Esophagus squamous epithelium (tissue), 5 donors: Measurements from ENCODE around the gene RSBN1L. TPM values are rescaled to one million over a fixed set of nuclear protein-coding genes. Genes with fewer than 3 reads are reported as not detected.

Experiments used
- DNase-seq: peaks from one replicate; lab custom pipeline; 2025; lab: John Stamatoyannopoulos, UW
- H3K27ac ChIP-seq, 4 donors: fragments of 200-600 bp; sonication (generic); one replicate each; pipeline ENCODE4 v1.5.1; 2016 to 2019; ENCODE audit warnings: mild to moderate bottlenecking in 1 of 4
- H3K27me3 ChIP-seq, 4 donors: fragments of 200-600 bp; sonication (generic); 1 replicate in 3 of 4; 2 replicates in 1 of 4; pipeline versions ENCODE4 v1.5.1 to v1.6.0; 2017 to 2021; ENCODE audit warnings: antibody characterized with exemption in 1 of 4
- H3K36me3 ChIP-seq, 3 donors: fragments of 200-600 bp; sonication (generic); one replicate each; pipeline ENCODE4 v1.5.1; 2016 to 2019
- H3K4me1 ChIP-seq, 3 donors: fragments of 200-600 bp; sonication (generic); one replicate each; pipeline ENCODE4 v1.5.1; 2017 to 2019
- H3K4me3 ChIP-seq, 4 donors: fragments of 200-600 bp; sonication (generic); 1 replicate in 3 of 4; 2 replicates in 1 of 4; pipeline ENCODE4 v1.5.1; 2016 to 2019; ENCODE audit warnings: mild to moderate bottlenecking in 2 of 4, moderate library complexity in 1 of 4
- H3K9me3 ChIP-seq, 3 donors: fragments of 200-600 bp; sonication (generic); one replicate each; pipeline ENCODE4 v1.5.1; 2016 to 2019
- CTCF ChIP-seq, 6 experiments: fragments of 450-650 bp in 4 of 6; fragments of 200-600 bp in 2 of 6; sonication (generic) in 2 of 6; IDR thresholded peaks; one replicate each; pipeline ENCODE4 v1.5.1; 2016 to 2019; ENCODE audit warnings: antibody characterized with exemption in 6 of 6, mild to moderate bottlenecking in 4 of 6, moderate library complexity in 4 of 6
- POLR2A ChIP-seq, 4 donors: fragments of 450-650 bp; IDR thresholded peaks; one replicate each; pipeline ENCODE4 v1.6.1; 2017; ENCODE audit warnings: antibody characterized with exemption in 4 of 4, mild to moderate bottlenecking in 4 of 4, moderate library complexity in 3 of 4
- WGBS, 2 donors: methylation state at CpG; one replicate each; pipeline ENCODE4 v1.1.5; 2018; 5-methylcytosine and 5-hydroxymethylcytosine counted together
- intact Hi-C: fragments of 100-400 bp; cut with DNase I; formaldehyde crosslinking; loops from one replicate; pipeline ENCODE4 v1.15.0; 2022
- total RNA-seq, 4 donors: library from RNA; depleted of rRNA; stranded (reverse); fragments of >200 nt; gene quantifications; one replicate each; pipeline ENCODE4 v1.1.0, GENCODE V29; 2016
- donor health status: DM: yes; HTN: yes; CAD: no.

Gene RSBN1L
- total RNA-seq, 4 donors from 2014 or later: 10.8 to 22.9 (median 14.1) TPM

- peaks cover 4 to 70% (median 42%) of the 10 kb centered on the region in 3 donors for H3K4me1 ChIP-seq
- intact Hi-C loops: no loop called here
- H3K27me3 ChIP-seq: no peaks in the 10 kb centered on the region
- peaks cover 0 to 34% (median 0%) of the 10 kb centered on the region in 3 donors for H3K36me3 ChIP-seq
- 13 to 29% methylated on average over 5 of the region's 5 CpGs for WGBS, 2 donors
- no peak for DNase-seq
- H3K9me3 ChIP-seq: no peaks in the 10 kb centered on the region
- TF ChIP-seq POLR2A (IDR thresholded peaks at IDR 0.05): no peak
- TF ChIP-seq CTCF (IDR thresholded peaks at IDR 0.05): peak in 2 of 6 experiments; percentile 26 to 33
- H3K27ac ChIP-seq: peak overlapping the region; percentile 55 to 87 (median 84)
- peak overlapping the region in 1 of 4 donors; percentile 27 for H3K4me3 ChIP-seq
Observed at GRCh38 chr7:77685233-77685632, 11.0 kb upstream of the RSBN1L start.

- H3K27ac ChIP-seq: peak overlapping the region; percentile 23 to 87 (median 56)
- no peak overlapping the region for H3K4me3 ChIP-seq
- TF ChIP-seq CTCF (IDR thresholded peaks at IDR 0.05): no peak
- no peak for TF ChIP-seq POLR2A (IDR thresholded peaks at IDR 0.05)
- DNase-seq: no peak
- H3K4me1 ChIP-seq: peaks cover 4 to 71% (median 42%) of the 10 kb centered on the region in 3 donors
- peaks cover 0 to 28% (median 0%) of the 10 kb centered on the region in 3 donors for H3K36me3 ChIP-seq
- no peaks in the 10 kb centered on the region for H3K9me3 ChIP-seq
- intact Hi-C loops: no loop called here
- no peaks in the 10 kb centered on the region for H3K27me3 ChIP-seq
- 53 to 75% methylated on average over 1 of the region's 1 CpG for WGBS, 2 donors
Observed at GRCh38 chr7:77687100-77687746, 9.0 kb upstream of the RSBN1L start.

GRCh38 chr7:77687747-77688144 is 8.5 kb upstream of the RSBN1L start:
- Histone ChIP-seq H3K27ac (peak overlapping the region; percentile 23 to 87 (median 56)), H3K9me3 (no peaks in the 10 kb centered on the region), H3K4me1 (peaks cover 4 to 76% (median 42%) of the 10 kb centered on the region in 3 donors), H3K36me3 (peaks cover 0 to 23% (median 0%) of the 10 kb centered on the region in 3 donors), H3K4me3 (no peak overlapping the region), H3K27me3 (no peaks in the 10 kb centered on the region)
- no peak for TF ChIP-seq POLR2A (IDR thresholded peaks at IDR 0.05)
- TF ChIP-seq CTCF (IDR thresholded peaks at IDR 0.05): no peak
- 40% methylated on average over 1 of the region's 1 CpG; no CpG with 5 or more reads in 1 of the 2 donors for WGBS, 2 donors
- intact Hi-C loops: no loop called here
- no peak for DNase-seq

- intact Hi-C loops: no loop called here
- Histone ChIP-seq H3K4me3 (no peak overlapping the region), H3K27me3 (no peaks in the 10 kb centered on the region), H3K4me1 (peaks cover 4 to 82% (median 36%) of the 10 kb centered on the region in 3 donors), H3K36me3 (peaks cover 0 to 13% (median 0%) of the 10 kb centered on the region in 3 donors), H3K9me3 (no peaks in the 10 kb centered on the region), H3K27ac (peak overlapping the region in 2 of 4 donors; percentile 1 to 8)
- WGBS, 2 donors: 64 to 77% methylated on average over 6 to 8 of the region's 8 CpGs
- no peak for DNase-seq
- TF ChIP-seq POLR2A (IDR thresholded peaks at IDR 0.05) (no peak), CTCF (IDR thresholded peaks at IDR 0.05) (no peak)
Observed at GRCh38 chr7:77690289-77690688, 6.0 kb upstream of the RSBN1L start.

- Histone ChIP-seq H3K4me1 (peaks cover 4 to 67% (median 23%) of the 10 kb centered on the region in 3 donors), H3K27ac (peak overlapping the region in 2 of 4 donors; percentile 29 to 33), H3K4me3 (no peak overlapping the region), H3K27me3 (no peaks in the 10 kb centered on the region), H3K9me3 (no peaks in the 10 kb centered on the region), H3K36me3 (peaks cover 0 to 13% (median 0%) of the 10 kb centered on the region in 3 donors)
- WGBS, 2 donors: 59 to 66% methylated on average over 10 of the region's 10 CpGs
- no peak for DNase-seq
- intact Hi-C loops: no loop called here
- TF ChIP-seq CTCF (IDR thresholded peaks at IDR 0.05) (no peak), POLR2A (IDR thresholded peaks at IDR 0.05) (no peak)
Observed at GRCh38 chr7:77691892-77692491, 4.3 kb upstream of the RSBN1L start.
